ENCODE results near the gene PSORS1C1. TPM values are rescaled to one million over a fixed set of nuclear protein-coding genes. Genes with fewer than 3 reads are reported as not detected.

PSORS1C1 gene
- polyA plus RNA-seq, 1 of the 3 experiments (the other 2 are of a cell fraction), result 3.1 TPM

GRCh38 chr6:31098449-31098938, 16.1 kb upstream of the PSORS1C1 start:
- Histone ChIP-seq H3K79me2 (ENCODE audit: insufficient read depth) (no peaks in the 10 kb centered on the region), H3K36me3 (replicated peaks in 1 of 2; ENCODE audit: control insufficient read depth in 1 of 2, insufficient read depth in 2 of 2, low read length in 1 of 2) (no peaks in the 10 kb centered on the region), H3K4me3 (ENCODE audit: low read depth in 2 of 2, low read length in 1 of 2) (no peak overlapping the region), H3K9ac (no peak overlapping the region), H3K27me3 (ENCODE audit: insufficient read depth) (no peaks in the 10 kb centered on the region), H3K4me2 (no peak overlapping the region), H3K9me2 (no peaks in the 10 kb centered on the region), H4K20me1 (ENCODE audit: insufficient read depth) (no peaks in the 10 kb centered on the region), H3K27ac (ENCODE audit: low read depth in 2 of 2, low read length in 1 of 2) (no peak overlapping the region), H3F3A (replicated peaks; ENCODE audit: insufficient read depth) (peaks cover under 1% of the 10 kb centered on the region), H2AFZ (ENCODE audit: low read depth) (no peak overlapping the region), H3K4me1 (ENCODE audit: control insufficient read depth in 1 of 2, insufficient read depth in 2 of 2, low read depth in 1 of 2, low read length in 1 of 2) (peaks cover 8 to 13% of the 10 kb centered on the region in 2 experiments; a peak in 2 of 4 replicates), H3K9me3 (no peaks in the 10 kb centered on the region)
- WGBS (ENCODE audit: low lambda C conversion rate), result 79% methylated on average over 4 of the region's 4 CpGs
- POLR2A ChIA-PET, result no interaction called here
- no peak for DNase-seq
- TF ChIP-seq YY1 (IDR thresholded peaks at IDR 0.05; ENCODE audit: low read depth) (no peak), IRF3 (IDR thresholded peaks at IDR 0.05; ENCODE audit: low read depth, low read length) (no peak), RAD21 (IDR thresholded peaks at IDR 0.05; ENCODE audit: low read length) (no peak), ZBTB33 (IDR thresholded peaks at IDR 0.05; ENCODE audit: borderline replicate concordance, low read depth) (no peak), POLR2AphosphoS5 (IDR thresholded peaks at IDR 0.05; ENCODE audit: low read depth, low read length) (no peak), TCF12 (IDR thresholded peaks at IDR 0.05) (no peak)
- CTCF ChIA-PET, result interaction anchor here (0.7 kb wide), 1 partner anchor 11 kb away, joined by 3 read pairs; no protein-coding TSS in a partner anchor

- Histone ChIP-seq H4K20me1 (ENCODE audit: insufficient read depth) (no peaks in the 10 kb centered on the region), H3K4me3 (ENCODE audit: low read depth in 2 of 2, low read length in 1 of 2) (no peak overlapping the region), H3K4me1 (ENCODE audit: control insufficient read depth in 1 of 2, insufficient read depth in 2 of 2, low read depth in 1 of 2, low read length in 1 of 2) (no peaks in the 10 kb centered on the region), H3K4me2 (no peak overlapping the region), H3K9me2 (no peaks in the 10 kb centered on the region), H3K27me3 (ENCODE audit: insufficient read depth) (no peaks in the 10 kb centered on the region; the same call in 1 of the 2 replicates), H2AFZ (ENCODE audit: low read depth) (no peak overlapping the region), H3K9ac (no peak overlapping the region), H3K79me2 (ENCODE audit: insufficient read depth) (no peaks in the 10 kb centered on the region), H3K27ac (ENCODE audit: low read depth in 2 of 2, low read length in 1 of 2) (no peak overlapping the region), H3K9me3 (no peaks in the 10 kb centered on the region), H3F3A (replicated peaks; ENCODE audit: insufficient read depth) (no peaks in the 10 kb centered on the region), H3K36me3 (replicated peaks in 1 of 2; ENCODE audit: control insufficient read depth in 1 of 2, insufficient read depth in 2 of 2, low read length in 1 of 2) (no peaks in the 10 kb centered on the region)
- 73% methylated on average over 2 of the region's 2 CpGs for WGBS (ENCODE audit: low lambda C conversion rate)
- ChIA-PET POLR2A (no interaction called here), CTCF (interaction anchor here (0.9 to 2.4 kb wide), 3 partner anchors 9 to 42 kb away, joined by 3 to 11 read pairs (median 5); no protein-coding TSS in a partner anchor)
- DNase-seq, result no peak
- TF ChIP-seq MXI1 (IDR thresholded peaks at IDR 0.05; ENCODE audit: low read depth, low read length), result no peak
- no peak for TF ChIP-seq CTCF (IDR thresholded peaks at IDR 0.05)
- no peak for TF ChIP-seq YY1 (IDR thresholded peaks at IDR 0.05; ENCODE audit: low read depth)
- no peak for TF ChIP-seq ZBTB33 (IDR thresholded peaks at IDR 0.05; ENCODE audit: borderline replicate concordance, low read depth)
- no peak for TF ChIP-seq GATA2 (CRISPR knock-in tag; IDR thresholded peaks at IDR 0.05)
- no peak for TF ChIP-seq FOSL2 (IDR thresholded peaks at IDR 0.05; ENCODE audit: borderline replicate concordance, low read depth)
- TF ChIP-seq MEF2A (IDR thresholded peaks at IDR 0.05; ENCODE audit: borderline replicate concordance, low read depth), result no peak
- TF ChIP-seq POLR2AphosphoS5 (IDR thresholded peaks at IDR 0.05; ENCODE audit: low read depth, low read length), result no peak
- no peak for TF ChIP-seq RXRA (IDR thresholded peaks at IDR 0.05; ENCODE audit: borderline replicate concordance, low read depth)
- no peak for TF ChIP-seq USF2 (IDR thresholded peaks at IDR 0.05; ENCODE audit: borderline replicate concordance, low read depth, low read length)
Observed at GRCh38 chr6:31103136-31103535, 11.5 kb upstream of the PSORS1C1 start.
